Measurements from ENCODE around the gene SIPA1.

- no peak for TF ChIP-seq ZNF184 (CRISPR knock-in tag; IDR thresholded peaks at IDR 0.05)
- TF ChIP-seq CTCF (IDR thresholded peaks at IDR 0.05 in 2 of 3, conservative IDR thresholded peaks at IDR 0.05 in 1 of 3; ENCODE audit: insufficient read depth in 2 of 3, low read depth in 1 of 3, low read length in 3 of 3): no peak
These were observed 48.1 kb downstream of the SIPA1 start for GRCh38 chr11:65685981-65686380.
